Activated B cell treated with CpG ODN at 0.5 μM for 24 hours (primary cell): ENCODE results near the gene SMARCA1. TPM values are rescaled to one million over a fixed set of nuclear protein-coding genes. Genes with fewer than 3 reads are reported as not detected.

Experiments
- ATAC-seq: fragments of 200-7000 bp; cut with Tn5 transposase; one replicate; pipeline ENCODE4 v1.10.0; 2021; ENCODE audit warnings: low read depth, mild to moderate bottlenecking, moderate library complexity
- CTCF ChIA-PET: fragments of 350-600 bp; sonication (Branson Sonifier 250); formaldehyde crosslinking; loops from one replicate; lab custom pipeline; 2021; ENCODE audit warnings: antibody characterized with exemption; lab: Charles Lee
- POLR2A ChIA-PET: fragments of 350-600 bp; sonication (Branson Sonifier 250); formaldehyde crosslinking; loops from one replicate; lab custom pipeline; 2021; ENCODE audit warnings: antibody characterized with exemption; lab: Charles Lee
- DNase-seq: peaks from one replicate; pipeline ENCODE4 v3.0.0; 2022
- H3K27ac Mint-ChIP-seq: one replicate; pipeline ENCODE4 v1.8.0; 2020; ENCODE audit warnings: mixed read lengths
- H3K27me3 Mint-ChIP-seq: one replicate; pipeline ENCODE4 v1.8.0; 2021; ENCODE audit warnings: mixed read lengths
- H3K36me3 Mint-ChIP-seq: one replicate; pipeline ENCODE4 v1.8.0; 2021; ENCODE audit warnings: low read depth, mixed read lengths
- H3K4me1 Mint-ChIP-seq: one replicate; pipeline ENCODE4 v1.8.0; 2021; ENCODE audit warnings: mixed read lengths
- H3K4me3 Mint-ChIP-seq: one replicate; pipeline ENCODE4 v1.8.0; 2020; ENCODE audit warnings: mild to moderate bottlenecking, mixed read lengths
- H3K9me3 Mint-ChIP-seq: one replicate; pipeline ENCODE4 v1.8.0; 2020; ENCODE audit warnings: mixed read lengths
- CTCF ChIP-seq: fragments of 200-600 bp; IDR thresholded peaks from one replicate; pipeline ENCODE4 v1.8.0; 2022; ENCODE audit warnings: antibody characterized with exemption, mild to moderate bottlenecking
- intact Hi-C: fragments of 100-400 bp; cut with micrococcal nuclease; formaldehyde crosslinking; loops from one replicate; pipeline ENCODE4 v1.15.1; 2024
- total RNA-seq: library from RNA; stranded (reverse); gene quantifications from 2 replicates; pipeline ENCODE4 v1.2.3, GENCODE V29; 2022

The SMARCA1 gene
- total RNA-seq, 1 donor from 2014 or later, result 1.1 TPM

GRCh38 chrX:129493643-129494042 lies 29.6 kb downstream of the SMARCA1 start:
- TF ChIP-seq CTCF, result no peak
- CTCF ChIA-PET, result no interaction called here

GRCh38 chrX:129490330-129490729 lies 33.0 kb downstream of the SMARCA1 start:
- no peak for ATAC-seq
- Mint-ChIP-seq H3K27ac (no peak overlapping the region), H3K27me3 (no peaks in the 10 kb centered on the region), H3K36me3 (no peaks in the 10 kb centered on the region), H3K4me1 (no peaks in the 10 kb centered on the region), H3K4me3 (no peak overlapping the region), H3K9me3 (no peaks in the 10 kb centered on the region)
- CTCF ChIA-PET, result no interaction called here
- no peak for TF ChIP-seq CTCF
- DNase-seq, result no peak
- POLR2A ChIA-PET, result no interaction called here
- intact Hi-C loops, result no loop called here

More at GRCh38 chrX:129493643-129494042, 29.6 kb downstream of the SMARCA1 start:
- H3K9me3 Mint-ChIP-seq, result no peaks in the 10 kb centered on the region
- no peaks in the 10 kb centered on the region for H3K27me3 Mint-ChIP-seq
- H3K27ac Mint-ChIP-seq, result no peak overlapping the region
- H3K4me3 Mint-ChIP-seq, result no peak overlapping the region
- no peaks in the 10 kb centered on the region for H3K4me1 Mint-ChIP-seq
- DNase-seq (no peak), ATAC-seq (no peak)
- POLR2A ChIA-PET, result no interaction called here
- H3K36me3 Mint-ChIP-seq, result no peaks in the 10 kb centered on the region
- intact Hi-C loops, result no loop called here

GRCh38 chrX:129488359-129488758 lies 34.9 kb downstream of the SMARCA1 start:
- intact Hi-C loops, result no loop called here
- POLR2A ChIA-PET, result no interaction called here
- CTCF ChIA-PET, result no interaction called here
- no peak overlapping the region for H3K4me3 Mint-ChIP-seq
- H3K9me3 Mint-ChIP-seq, result no peaks in the 10 kb centered on the region
- H3K36me3 Mint-ChIP-seq, result no peaks in the 10 kb centered on the region
- H3K27me3 Mint-ChIP-seq, result no peaks in the 10 kb centered on the region
- no peak overlapping the region for H3K27ac Mint-ChIP-seq
- no peak for TF ChIP-seq CTCF
- ATAC-seq (no peak), DNase-seq (no peak)
- H3K4me1 Mint-ChIP-seq, result no peaks in the 10 kb centered on the region

- H3K27ac Mint-ChIP-seq, result no peak overlapping the region
- H3K4me1 Mint-ChIP-seq, result no peaks in the 10 kb centered on the region
- ChIA-PET POLR2A (no interaction called here), CTCF (no interaction called here)
- H3K36me3 Mint-ChIP-seq, result no peaks in the 10 kb centered on the region
- no peaks in the 10 kb centered on the region for H3K27me3 Mint-ChIP-seq
- ATAC-seq (no peak), DNase-seq (no peak)
- no peak for TF ChIP-seq CTCF
- intact Hi-C loops, result no loop called here
- H3K4me3 Mint-ChIP-seq, result no peak overlapping the region
- no peaks in the 10 kb centered on the region for H3K9me3 Mint-ChIP-seq
These were observed 42.4 kb downstream of the SMARCA1 start for GRCh38 chrX:129480889-129481288.

GRCh38 chrX:129478516-129478915 lies 44.8 kb downstream of the SMARCA1 start:
- POLR2A ChIA-PET, result no interaction called here
- no peaks in the 10 kb centered on the region for H3K27me3 Mint-ChIP-seq

More at GRCh38 chrX:129478516-129478915, 44.8 kb downstream of the SMARCA1 start:
- H3K36me3 Mint-ChIP-seq, result no peaks in the 10 kb centered on the region
- no peak for TF ChIP-seq CTCF
- H3K9me3 Mint-ChIP-seq, result no peaks in the 10 kb centered on the region
- no peak for DNase-seq
- no peak overlapping the region for H3K4me3 Mint-ChIP-seq
- intact Hi-C loops, result no loop called here
- no peak overlapping the region for H3K27ac Mint-ChIP-seq
- H3K4me1 Mint-ChIP-seq, result no peaks in the 10 kb centered on the region
- CTCF ChIA-PET, result no interaction called here
- ATAC-seq, result no peak
